Measurements from ENCODE around the gene MT1M.
"Not testable (repeated sequence)": the region's sequence is repeated elsewhere in the genome, so short reads cannot be mapped to it uniquely, and the experiment has no call there.

MT1M gene

DNA sequence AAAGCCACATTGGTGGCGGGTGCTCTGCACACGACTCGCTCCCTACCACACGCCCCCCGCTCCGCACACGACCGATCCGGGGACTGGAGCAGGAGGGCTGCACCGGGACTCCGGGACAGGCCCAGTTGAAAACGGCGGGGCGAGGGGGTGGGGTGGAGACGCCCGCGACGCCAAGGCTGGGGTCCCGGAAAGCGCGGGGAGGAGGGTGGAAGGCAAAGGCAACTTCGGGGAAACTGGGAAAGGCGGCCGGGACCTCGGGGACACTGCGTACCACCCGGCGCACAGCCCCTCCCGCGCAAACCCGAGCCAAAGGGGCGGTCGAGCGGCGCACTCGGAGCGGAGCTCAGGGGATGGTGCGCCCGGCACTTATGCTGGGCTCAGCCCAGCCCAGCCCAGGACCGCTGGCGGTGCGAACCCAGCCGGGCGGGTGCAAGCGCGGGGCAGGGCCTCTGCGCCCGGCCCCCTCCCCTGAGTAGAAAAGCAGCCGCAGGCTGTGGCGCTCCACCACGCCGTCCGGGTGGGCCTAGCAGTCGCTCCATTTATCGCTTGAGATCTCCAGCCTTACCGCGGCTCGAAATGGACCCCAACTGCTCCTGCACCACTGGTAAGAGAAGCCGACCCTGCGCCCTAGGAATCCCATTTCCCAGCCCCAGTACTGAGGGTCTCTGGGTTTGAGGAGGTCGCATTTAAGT is at the start of gene MT1M:
Gene MT1M (plus strand): TSS at position 504 of the 692 bp plus-strand sequence. CDS start 73 bp downstream, at position 577.
- peak; percentile 55 for DNase-seq (ENCODE audit: low spot score)

DNA sequence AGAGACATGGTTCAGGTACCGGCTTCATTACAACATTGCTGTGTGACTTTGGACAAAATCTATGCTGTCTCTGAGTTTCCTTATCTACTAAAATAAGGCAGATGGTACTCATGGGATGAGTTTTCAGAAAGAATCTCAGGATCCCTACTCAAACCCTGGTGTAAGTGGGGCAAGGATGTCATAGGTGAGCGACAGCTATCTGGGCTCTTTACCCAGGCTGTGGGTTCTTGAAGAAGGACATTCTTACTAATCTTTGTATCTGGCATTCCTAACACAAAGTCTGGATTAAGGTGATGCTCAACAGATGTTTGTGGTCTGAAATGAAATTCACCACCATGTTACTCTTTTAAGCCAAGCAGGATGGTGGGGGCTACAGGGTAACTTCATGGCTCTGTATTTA is 49.5 kb upstream of the MT1M start:
- not testable (repeated sequence) for DNase-seq (ENCODE audit: low spot score)

DNA sequence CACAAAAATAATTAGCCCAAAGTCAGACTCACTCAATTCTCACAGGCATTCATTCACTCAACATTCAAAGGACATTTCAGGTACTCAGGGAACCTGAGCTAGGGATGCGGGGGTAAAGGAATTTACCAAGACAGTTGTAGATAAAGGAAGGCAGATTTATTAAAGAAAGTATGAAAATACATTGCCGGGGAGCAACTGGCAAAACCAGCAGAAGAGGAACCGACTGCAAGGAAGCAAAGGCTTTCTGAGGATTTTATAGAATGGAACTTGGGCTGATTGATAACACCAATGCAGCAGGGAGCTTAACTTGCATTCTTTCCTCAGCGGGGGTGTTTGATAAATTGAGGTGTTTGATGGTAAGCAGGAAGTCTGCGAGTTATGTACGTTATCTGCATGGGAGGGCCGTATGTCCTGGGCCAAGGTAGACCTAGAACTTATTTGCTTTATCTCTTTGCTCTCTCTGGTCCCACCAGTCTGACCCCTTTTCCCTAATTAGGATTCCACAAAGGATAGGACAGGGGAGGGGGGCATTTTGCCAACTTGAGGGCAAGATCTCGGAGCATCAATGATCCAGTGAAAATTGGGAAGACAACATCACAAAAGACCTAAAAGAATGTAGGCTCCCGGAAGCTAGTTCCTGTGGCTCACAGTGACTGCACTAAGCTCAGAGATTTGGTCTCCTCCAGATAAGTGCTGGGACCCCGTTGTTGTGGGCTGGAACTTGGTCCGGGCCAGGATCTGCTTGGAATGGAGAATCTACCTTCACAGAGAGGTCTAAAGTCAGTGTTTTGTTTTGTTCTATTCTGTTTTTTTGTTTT is 48.9 kb upstream of the MT1M start:
- no peak for DNase-seq (ENCODE audit: low spot score)

DNA sequence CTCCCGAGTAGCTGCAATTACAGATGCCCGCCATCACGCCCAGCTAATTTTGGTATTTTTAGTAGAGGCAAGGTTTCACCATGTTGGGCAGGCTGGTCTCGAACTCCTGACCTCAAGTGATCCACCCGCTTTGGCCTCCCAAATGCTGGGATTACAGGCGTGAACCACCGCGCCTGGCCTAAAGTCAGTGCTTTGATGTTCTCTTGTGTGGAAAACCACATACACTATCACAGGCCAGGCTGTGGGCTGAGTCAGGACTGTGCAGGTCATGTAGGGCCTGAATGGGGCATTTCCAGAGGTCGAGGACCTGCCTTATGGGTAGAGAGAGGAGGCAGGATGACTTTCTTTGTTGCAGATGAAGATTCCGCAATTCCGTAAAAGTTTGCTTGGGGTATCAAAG is 48.2 kb upstream of the MT1M start:
- DNase-seq (ENCODE audit: low spot score): no peak

DNA sequence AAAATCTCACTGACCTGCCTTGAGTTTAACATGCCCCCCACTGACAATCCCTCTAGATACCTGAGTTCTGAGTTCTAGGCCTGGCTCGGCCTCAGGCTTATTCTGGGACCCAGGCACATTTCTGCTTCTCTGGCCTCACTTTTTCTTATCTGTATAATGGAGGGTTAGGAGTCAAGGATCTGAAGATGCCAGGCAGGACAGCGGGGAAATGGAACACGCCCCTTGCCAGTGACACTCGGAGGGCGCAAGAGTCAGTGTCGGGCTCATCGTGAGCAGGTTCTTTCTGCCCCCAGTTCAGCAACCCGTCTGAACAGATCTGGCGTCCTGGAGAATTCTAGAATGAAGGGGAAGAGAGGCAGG is 43.7 kb upstream of the MT1M start:
- DNase-seq (ENCODE audit: low spot score): no peak

DNA sequence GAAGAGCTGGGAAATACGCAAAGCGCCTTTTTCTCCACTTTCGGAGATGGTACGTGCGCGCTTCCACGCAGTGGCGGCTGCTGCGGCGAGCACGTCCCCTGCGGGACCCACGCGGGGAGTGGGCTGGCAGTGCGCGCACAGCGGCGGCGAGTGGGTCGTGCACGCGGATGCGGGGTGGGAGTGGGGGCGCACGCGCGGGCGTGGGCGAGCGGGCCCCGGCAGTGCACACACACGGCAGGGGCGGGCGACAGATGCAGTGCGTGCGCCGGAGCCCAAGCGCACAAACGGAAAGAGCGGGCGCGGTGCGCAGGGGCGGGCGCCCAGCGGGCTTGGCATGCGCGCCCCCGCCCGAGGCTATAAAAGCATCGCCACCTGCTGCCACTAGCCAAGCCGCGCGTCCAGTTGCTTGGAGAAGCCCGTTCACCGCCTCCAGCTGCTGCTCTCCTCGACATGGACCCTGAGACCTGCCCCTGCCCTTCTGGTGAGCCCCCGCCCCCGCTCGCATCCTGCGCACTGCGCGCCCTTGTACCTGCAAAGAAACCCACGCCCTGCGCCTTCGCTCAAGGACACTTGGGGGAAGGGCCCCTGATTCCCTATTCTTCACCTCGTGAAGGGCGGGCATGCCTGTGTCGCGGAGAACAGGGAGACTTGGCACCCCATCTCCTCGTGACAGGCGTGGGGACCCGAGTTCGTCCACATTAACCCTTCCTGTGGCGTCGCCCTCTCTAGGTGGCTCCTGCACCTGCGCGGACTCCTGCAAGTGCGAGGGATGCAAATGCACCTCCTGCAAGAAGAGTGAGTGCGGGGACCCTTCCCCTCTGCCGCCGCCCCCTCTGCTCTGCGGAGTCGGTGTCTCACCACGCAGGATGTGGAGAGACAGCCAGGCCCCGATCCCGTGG is 43.1 kb upstream of the MT1M start, which contains the start of gene MT3:
Gene MT3 (plus strand): TSS at position 388 of the 899 bp plus-strand sequence. CDS start 63 bp downstream, at position 451.
- DNase-seq (ENCODE audit: low spot score): peak; percentile 70

DNA sequence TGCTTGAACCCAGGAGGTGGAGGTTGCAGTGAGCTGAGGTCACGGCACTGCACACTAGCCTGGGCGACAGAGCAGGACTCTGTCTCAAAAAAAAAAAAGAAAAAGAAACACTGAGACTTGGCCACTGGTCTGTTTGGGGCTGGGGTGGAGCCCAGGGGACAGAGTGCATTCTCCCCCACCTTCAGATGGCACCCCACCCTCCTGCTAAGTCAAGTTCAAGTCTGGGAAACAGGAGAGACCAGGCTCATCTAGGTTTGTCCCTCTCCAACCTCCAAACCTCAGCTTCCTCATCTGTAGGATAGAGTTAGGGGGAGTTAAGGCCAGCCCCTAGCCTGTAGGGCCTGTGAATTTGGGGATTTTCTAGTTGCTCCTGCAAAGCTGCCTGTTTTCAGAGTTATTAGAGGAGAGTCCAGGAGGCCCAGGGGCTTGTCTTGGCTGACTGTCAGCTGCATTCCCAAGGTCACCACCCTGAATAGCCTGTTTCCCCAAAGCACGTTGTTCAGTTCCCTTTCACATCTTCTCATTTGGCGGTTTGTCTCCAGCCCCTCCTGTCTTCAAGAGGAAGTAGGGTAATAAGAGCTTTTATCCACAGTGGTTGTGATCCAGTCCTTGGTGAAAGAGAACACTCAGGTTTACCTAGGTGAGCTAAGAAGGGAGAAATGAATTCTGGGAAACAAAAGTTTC is 40.9 kb upstream of the MT1M start:
- DNase-seq (ENCODE audit: low spot score): peak; percentile 29

DNA sequence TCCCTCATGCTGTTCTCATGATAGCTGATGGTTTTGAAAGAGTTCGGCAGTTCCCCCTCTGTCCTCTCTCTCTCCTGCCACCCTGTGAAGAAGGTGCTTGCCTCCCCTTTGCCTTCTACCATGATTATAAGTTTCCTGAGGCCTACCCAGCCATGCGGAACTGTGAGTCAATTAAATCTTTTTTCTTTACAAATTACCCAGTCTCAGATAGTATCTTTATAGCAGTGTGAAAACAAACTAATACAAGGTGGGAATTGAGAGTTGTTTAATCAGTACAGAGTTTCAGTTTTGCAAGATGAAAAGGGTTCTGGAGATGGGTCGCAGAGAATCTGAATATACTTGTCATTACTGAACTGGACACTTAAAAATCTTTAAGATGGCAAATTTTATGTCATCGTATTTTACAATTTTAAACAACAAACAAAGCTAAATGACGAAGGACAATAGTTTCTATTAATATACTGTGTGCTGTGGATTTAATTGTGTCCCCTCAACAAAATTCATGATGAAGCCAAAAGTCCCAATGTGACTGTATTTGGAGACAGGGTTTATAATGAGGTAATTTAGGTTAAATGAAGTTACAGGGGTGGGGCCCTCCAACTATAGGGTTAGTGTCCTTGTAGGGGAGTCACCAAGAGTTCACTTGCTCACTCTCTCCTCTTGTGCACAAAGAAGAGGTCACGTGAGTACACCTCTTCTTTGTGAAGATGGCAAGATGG is 38.7 kb upstream of the MT1M start:
- no peak for DNase-seq (ENCODE audit: low spot score)

DNA sequence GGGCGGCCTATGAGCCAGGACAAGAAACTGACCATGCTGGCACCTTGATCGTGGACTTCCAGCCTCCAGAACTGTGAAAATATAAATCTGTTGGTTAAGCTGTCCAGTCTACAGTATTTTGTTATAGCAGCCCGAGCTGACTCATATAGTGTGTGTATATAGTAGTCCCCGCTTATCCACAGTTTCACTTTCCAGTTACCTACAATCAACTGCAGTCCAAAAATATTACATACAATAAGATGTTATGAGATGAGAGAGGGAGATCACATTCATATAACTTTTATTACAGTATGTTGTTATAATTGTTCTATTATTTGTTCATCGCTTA is 38.2 kb upstream of the MT1M start:
- DNase-seq (ENCODE audit: low spot score): no peak

DNA sequence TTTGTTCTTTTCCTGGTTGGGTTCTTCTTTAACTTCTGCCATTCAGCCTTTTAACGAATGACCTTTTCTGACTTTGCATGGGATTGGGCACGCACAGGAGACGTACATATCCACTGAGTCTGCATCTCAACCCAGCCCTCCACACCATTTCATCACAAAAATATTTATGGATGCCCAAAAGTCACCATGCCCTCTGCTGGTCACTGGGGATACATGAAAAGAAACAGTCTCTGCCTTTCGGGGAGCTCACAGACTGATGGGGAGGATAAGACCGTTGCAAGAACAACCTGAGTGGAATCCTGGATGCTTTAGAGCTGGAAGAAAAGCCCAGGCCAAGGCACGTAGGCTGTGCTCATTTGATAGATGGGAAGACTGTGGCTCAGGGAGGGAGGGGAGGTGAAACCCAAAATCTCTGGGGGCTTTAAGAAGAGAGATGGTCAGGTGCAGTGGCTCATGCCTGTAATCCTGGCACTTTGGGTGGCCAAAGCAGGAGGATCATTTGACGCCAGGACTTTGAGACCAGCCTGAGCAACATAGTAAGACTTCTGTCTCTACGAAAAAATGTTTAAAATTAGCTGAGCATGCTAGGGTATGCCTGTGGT is 32.0 kb upstream of the MT1M start:
- no peak for DNase-seq (ENCODE audit: low spot score)

DNA sequence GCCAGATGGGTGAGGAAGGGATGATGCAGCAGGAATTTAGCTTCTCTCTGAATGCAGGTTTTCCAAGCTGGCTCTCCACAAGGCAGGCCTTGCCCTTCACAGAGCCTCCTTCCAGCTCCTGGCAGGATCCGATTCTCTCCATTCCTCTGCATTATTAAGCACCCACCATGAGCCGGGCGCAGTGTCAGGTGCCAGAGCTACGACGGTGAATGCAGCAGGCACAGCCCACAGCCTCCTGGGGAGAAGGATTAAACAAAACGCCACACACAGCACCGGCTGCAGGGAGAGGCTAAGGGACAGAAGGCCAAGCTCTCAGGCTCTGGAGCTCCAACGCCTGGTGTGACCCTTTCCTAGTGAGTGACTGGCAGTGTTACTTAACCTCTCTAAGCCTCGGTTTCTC is 31.1 kb upstream of the MT1M start:
- no peak for DNase-seq (ENCODE audit: low spot score)

DNA sequence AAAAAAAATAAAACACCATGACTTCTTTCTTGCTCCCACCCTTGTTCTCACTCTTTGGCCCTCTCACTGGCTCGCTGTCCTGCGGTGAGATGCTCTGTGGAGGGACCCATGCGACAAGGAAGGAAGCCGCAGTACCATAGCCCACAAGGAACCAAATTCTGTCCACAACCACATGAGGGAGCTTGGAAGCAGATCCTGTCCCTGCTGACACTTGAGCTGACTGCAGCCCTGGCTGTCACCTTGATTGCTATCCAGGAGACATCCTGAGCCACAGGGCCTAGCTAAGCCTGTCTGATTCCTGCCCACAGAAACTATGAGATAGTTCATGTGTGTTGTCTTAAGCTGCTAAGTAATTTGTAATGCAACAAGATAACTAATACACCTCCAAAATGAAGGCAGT is 28.9 kb upstream of the MT1M start:
- DNase-seq (ENCODE audit: low spot score): no peak

DNA sequence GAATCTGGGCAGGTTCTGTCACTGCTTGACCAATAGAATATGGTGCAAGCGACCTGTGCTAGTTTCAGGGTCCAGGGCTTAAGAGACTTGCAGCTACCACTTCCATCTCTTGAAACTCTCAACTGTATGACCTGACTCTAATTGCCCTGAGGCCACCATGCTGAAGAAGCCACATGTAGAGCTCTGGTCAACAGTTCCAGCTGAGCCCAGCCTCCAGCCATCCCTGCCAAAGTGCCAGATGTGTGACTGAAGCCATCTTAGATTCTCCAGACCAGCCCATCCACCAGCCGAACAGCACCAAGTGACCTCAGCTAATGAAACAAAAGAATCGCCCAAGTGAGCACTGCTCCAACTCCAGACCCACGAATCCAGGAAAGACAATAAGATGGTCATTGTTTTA is 27.5 kb upstream of the MT1M start:
- DNase-seq (ENCODE audit: low spot score): no peak

DNA sequence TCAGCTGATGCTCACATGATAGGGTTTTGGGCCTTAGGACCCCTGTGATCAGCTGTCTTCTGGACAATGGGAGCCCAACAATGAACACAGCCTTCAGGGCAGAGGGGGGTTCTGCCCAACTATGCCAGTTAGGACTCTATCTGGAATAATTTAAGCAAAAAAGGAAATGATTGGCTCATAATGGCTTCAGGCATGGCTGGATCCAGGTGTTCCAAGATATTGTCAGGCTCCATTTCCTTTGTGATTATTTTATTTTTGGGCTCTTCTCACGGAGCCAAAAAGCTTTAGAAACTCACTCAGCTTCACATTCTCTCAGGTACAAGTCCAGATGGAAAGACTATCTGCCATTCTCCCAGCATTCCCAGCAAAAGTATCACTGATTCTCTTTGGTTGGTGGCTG is 27.0 kb upstream of the MT1M start:
- DNase-seq (ENCODE audit: low spot score): no peak

DNA sequence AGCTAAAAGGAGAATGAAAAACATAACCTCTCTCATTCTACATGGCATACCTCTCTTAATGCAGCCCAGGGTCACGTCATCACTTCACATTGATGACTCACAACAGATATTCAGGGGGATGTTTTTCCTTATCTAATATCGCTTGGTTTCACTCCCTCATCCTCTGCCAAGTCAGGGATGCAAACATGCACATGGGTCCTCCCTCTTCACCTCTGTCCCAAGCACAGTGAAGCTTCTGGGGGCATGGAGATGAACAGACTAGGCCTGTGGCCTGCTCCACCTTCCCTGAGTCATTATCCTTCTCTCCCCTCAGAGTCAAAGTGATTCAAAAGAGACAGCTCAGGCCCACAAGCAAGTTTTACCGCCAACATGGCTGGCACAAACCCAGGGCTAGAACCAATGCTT is 26.4 kb upstream of the MT1M start:
- no peak for DNase-seq (ENCODE audit: low spot score)

DNA sequence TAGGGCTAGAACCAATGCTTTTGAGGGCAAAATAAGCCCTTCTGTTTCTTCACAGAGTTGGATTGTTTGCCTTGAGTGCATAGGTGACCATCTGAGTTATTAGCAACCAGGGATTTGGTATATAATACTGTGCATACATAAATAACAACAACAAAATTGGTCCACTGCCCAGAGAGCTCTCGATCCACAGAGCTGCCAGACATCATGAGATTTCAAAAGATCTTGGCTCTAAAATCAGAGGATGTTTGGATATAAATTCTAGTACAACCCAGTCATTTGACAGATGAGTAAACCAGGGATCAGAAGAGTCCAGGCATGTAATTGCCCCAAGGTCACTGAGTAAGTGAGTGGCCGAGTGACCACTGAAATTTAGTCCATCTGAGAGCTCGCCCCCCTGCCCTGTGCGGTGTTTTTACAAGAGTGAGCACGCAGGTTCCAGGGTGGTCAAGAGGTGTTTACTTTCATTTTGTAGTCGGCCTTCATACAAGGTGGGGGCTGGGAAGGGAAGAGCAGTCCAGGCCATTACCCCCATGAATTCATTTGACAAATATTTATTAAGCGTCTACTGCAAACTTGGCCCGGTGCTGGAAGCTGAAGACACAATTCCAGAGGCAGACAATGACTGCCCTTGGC is 25.9 kb upstream of the MT1M start:
- no peak for DNase-seq (ENCODE audit: low spot score)

DNA sequence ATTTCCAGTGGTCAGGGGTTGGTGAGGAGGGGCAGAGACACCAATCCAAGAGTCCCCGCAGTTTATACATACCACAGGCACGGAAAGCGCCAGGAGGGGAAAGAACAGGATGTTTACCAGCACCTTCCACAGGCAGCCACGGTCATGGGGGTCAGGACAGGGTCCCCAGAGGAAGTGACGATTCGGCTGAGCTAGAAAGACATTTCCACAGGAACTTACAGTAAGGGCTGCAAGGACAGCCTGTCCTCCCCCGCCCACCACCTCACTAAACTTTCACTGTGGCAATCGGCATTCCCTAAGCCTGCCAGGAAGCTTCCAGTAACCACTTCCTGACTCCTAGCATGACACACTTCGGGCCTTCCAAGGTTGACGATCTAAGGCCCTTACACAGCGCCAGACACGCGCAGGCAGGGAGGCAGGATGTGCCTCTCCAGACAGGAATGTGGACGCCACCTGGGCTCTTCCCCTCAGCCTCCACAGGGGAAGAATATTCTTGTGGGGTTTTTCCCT is 25.3 kb upstream of the MT1M start:
- DNase-seq (ENCODE audit: low spot score): no peak

DNA sequence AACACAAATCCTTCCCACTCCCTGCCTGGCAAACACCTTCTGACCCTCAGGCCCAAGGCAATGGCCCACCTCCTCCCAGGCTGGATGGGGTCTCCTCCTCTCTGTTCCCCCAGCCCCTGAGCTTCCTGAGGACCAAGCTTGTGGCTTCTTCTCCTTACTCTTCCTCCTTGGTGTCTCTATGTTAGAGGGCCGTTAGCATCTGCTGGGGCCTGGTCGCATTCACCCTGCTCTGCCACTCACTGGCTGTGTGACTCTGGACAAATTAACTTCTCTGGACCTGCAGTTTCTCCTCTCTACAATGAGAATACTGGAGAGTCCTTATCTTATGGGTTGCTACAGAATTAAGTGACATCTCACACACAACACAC is 24.8 kb upstream of the MT1M start:
- DNase-seq (ENCODE audit: low spot score): no peak

DNA sequence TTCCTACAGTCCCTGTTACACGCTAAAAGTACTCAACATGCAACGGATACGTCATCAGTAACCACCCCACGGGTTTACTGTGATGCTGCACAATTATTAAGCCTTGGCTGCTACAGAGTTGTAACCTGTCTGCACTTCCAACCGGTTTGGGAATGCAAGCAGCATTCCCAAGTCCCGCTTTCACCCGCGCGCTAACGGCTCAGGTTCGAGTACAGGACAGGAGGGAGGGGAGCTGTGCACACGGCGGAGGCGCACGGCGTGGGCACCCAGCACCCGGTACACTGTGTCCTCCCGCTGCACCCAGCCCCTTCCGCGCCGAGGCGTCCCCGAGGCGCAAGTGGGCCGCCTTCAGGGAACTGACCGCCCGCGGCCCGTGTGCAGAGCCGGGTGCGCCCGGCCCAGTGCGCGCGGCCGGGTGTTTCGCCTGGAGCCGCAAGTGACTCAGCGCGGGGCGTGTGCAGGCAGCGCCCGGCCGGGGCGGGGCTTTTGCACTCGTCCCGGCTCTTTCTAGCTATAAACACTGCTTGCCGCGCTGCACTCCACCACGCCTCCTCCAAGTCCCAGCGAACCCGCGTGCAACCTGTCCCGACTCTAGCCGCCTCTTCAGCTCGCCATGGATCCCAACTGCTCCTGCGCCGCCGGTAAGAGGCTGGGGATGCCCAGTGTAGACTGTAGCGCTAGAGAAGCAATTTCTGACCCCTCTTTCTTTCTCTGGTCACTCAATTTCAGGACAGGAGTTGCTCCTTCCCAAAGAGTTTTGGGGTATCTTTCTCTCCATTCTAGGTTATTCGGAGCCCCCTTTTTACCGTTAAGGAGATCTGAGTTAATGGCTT is 24.2 kb upstream of the MT1M start, which contains the start of gene MT2A:
Gene MT2A (plus strand): TSS at position 542 of the 833 bp plus-strand sequence. CDS start 72 bp downstream, at position 614.
- peak; percentile 93 for DNase-seq (ENCODE audit: low spot score)

Measured in putamen (tissue), 1 donor.